OCI-LY3 (cell line): ENCODE measurements around the gene PDZD7.

Source experiments
- H2AFZ ChIP-seq: fragments of 200-600, 300-600 bp; shearing (Covaris generic); 2 replicates; pipeline ENCODE4 v1.6.0; 2014; ENCODE audit warnings: antibody characterized with exemption, low read depth, low read length
- H3K27ac ChIP-seq: fragments of 200-600, 300-600 bp; sonication (generic); 2 replicates; pipeline ENCODE4 v1.5.1; 2014; ENCODE audit warnings: mild to moderate bottlenecking, low read length, moderate library complexity, mixed read lengths
- H3K27me3 ChIP-seq: fragments of 200-600, 300-600 bp; sonication (generic); 2 replicates; pipeline ENCODE4 v1.6.1; 2014; ENCODE audit warnings: low read depth, low read length, mixed read lengths
- H3K36me3 ChIP-seq: fragments of 200-600, 300-600 bp; sonication (generic); replicated peaks from 2 replicates; pipeline ENCODE3; 2014; ENCODE audit warnings: low read depth, low read length, mixed read lengths
- H3K4me1 ChIP-seq: fragments of 300-600, 200-600 bp; sonication (generic); 2 replicates; pipeline ENCODE4 v1.6.1; 2014; ENCODE audit warnings: low read length, mixed read lengths
- H3K4me2 ChIP-seq: fragments of 200-600, 300-600 bp; sonication (generic); 2 replicates; pipeline ENCODE4 v1.6.1; 2014; ENCODE audit warnings: low read length, mixed read lengths
- H3K4me3 ChIP-seq: fragments of 300-600, 200-600 bp; sonication (generic); 2 replicates; pipeline ENCODE4 v1.5.1; 2014; ENCODE audit warnings: antibody characterized with exemption, mild to moderate bottlenecking, low read length, moderate library complexity
- H3K79me2 ChIP-seq: fragments of 300-600, 200-600 bp; shearing (Covaris generic); 2 replicates; pipeline ENCODE4 v1.6.1; 2014; ENCODE audit warnings: mild to moderate bottlenecking, low read length, mixed read lengths
- H3K9ac ChIP-seq: fragments of 300-600, 200-600 bp; shearing (Covaris generic); 2 replicates; pipeline ENCODE4 v1.6.0; 2014; ENCODE audit warnings: mild to moderate bottlenecking, low read length, moderate library complexity
- H3K9me3 ChIP-seq: fragments of 200-600, 300-600 bp; shearing (Covaris generic); 2 replicates; pipeline ENCODE4 v1.6.1; 2014; ENCODE audit warnings: low read length, mixed read lengths; ENCODE audit not compliant: insufficient read depth
- H4K20me1 ChIP-seq: fragments of 200-600, 300-600 bp; sonication (generic); 2 replicates; pipeline ENCODE4 v1.6.1; 2016; ENCODE audit warnings: low read length, mixed read lengths; ENCODE audit not compliant: insufficient read depth
- CTCF ChIP-seq: fragments of 200-600, 300-600 bp; sonication (generic); IDR thresholded peaks from 2 replicates; pipeline ENCODE4 v1.5.1; 2014; ENCODE audit warnings: antibody characterized with exemption, low read length, low read depth
- EZH2phosphoT487 ChIP-seq: fragments of 200-600 bp; shearing (Covaris generic); IDR thresholded peaks from 2 replicates; pipeline ENCODE4 v1.6.1; 2018; ENCODE audit warnings: antibody characterized with exemption, mixed run types, low read depth

PDZD7 gene

GRCh38 chr10:101031796-101032636 is 1.1 kb upstream of the PDZD7 start:
- TF ChIP-seq EZH2phosphoT487, result no peak
- no peak for TF ChIP-seq CTCF
- H4K20me1 ChIP-seq, result no peaks in the 10 kb centered on the region
- H3K27me3 ChIP-seq, result peaks cover 29% of the 10 kb centered on the region
- no peaks in the 10 kb centered on the region for H3K79me2 ChIP-seq
- no peaks in the 10 kb centered on the region for H3K36me3 ChIP-seq
- peaks cover 10% of the 10 kb centered on the region for H3K4me1 ChIP-seq
- no peaks in the 10 kb centered on the region for H3K9me3 ChIP-seq
- H3K4me3 ChIP-seq, result peak overlapping the region; percentile 98
- peak overlapping the region; percentile 85 for H2AFZ ChIP-seq
- peak overlapping the region; percentile 100 for H3K4me2 ChIP-seq
- H3K9ac ChIP-seq, result peak overlapping the region; percentile 60
- H3K27ac ChIP-seq, result no peak overlapping the region

- TF ChIP-seq EZH2phosphoT487 (no peak), CTCF (no peak)
- Histone ChIP-seq H4K20me1 (no peaks in the 10 kb centered on the region), H3K36me3 (no peaks in the 10 kb centered on the region), H2AFZ (no peak overlapping the region), H3K9ac (no peak overlapping the region), H3K4me1 (peaks cover 10% of the 10 kb centered on the region), H3K79me2 (no peaks in the 10 kb centered on the region), H3K27me3 (peaks cover 29% of the 10 kb centered on the region), H3K4me3 (peak overlapping the region; percentile 98), H3K9me3 (no peaks in the 10 kb centered on the region), H3K27ac (no peak overlapping the region), H3K4me2 (peak overlapping the region; percentile 100)
These were observed 317 bp downstream of the PDZD7 start for GRCh38 chr10:101030496-101031127.

- H3K79me2 ChIP-seq, result no peaks in the 10 kb centered on the region
- no peak overlapping the region for H3K27ac ChIP-seq
- H3K4me1 ChIP-seq, result peaks cover 10% of the 10 kb centered on the region
- no peak overlapping the region for H3K4me3 ChIP-seq
- H3K4me2 ChIP-seq, result no peak overlapping the region
- H3K36me3 ChIP-seq, result no peaks in the 10 kb centered on the region
- no peak overlapping the region for H2AFZ ChIP-seq
- no peak overlapping the region for H3K9ac ChIP-seq
- H3K9me3 ChIP-seq, result no peaks in the 10 kb centered on the region
- no peaks in the 10 kb centered on the region for H4K20me1 ChIP-seq
- peaks cover 29% of the 10 kb centered on the region for H3K27me3 ChIP-seq
- TF ChIP-seq EZH2phosphoT487, result no peak
- TF ChIP-seq CTCF, result no peak
These were observed 1.2 kb downstream of the PDZD7 start for GRCh38 chr10:101029520-101030295.
